ENCODE data around the gene PCDHB8. TPM values are rescaled to one million over a fixed set of nuclear protein-coding genes. Genes with fewer than 3 reads are reported as not detected.
"Not testable (repeated sequence)": the region's sequence is repeated elsewhere in the genome, so short reads cannot be mapped to it uniquely, and the experiment has no call there.

PCDHB8 gene
- total and polyA plus RNA-seq, 4 donors: 0.03 to 0.14 (median 0.08) TPM; not detected in 1

DNA sequence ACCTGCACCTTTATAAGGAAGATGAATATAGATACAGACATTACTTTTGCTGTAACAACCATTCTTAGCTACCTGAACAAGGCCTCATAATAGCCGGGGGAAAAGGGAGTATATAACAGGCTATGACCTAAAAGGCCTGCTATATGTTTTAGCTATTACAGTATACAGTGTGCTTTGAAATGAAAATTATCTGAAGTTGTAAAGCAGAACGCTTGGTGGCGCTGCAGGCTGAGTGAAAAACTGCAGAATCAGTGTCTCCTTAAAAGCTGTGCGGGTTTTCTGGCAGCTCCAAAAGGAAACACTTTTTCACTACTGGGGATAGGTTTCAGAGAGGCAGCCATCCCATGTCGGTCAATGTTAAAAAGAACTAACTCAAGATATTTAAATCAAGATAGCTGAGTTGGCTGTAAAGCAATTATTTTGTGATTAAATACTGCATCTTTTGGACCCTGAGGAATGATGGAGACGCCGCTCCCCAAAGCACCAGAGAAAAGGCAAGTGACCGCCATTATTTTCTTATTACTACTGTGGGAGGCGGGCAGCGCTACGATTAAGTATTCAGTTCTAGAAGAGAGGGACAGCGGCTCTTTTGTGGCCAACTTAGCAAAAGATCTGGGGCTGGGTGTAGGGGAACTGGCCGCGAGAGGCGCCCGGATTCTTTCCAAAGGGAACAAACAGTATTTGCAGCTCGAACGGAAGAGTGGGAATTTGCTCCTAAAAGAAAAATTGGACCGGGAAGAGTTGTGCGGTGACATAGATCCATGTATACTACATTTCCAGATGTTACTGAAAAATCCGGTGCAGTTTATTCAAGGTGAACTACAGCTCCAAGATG is 21.8 kb upstream of the PCDHB8 start:
- no peak for DNase-seq (ENCODE audit: low spot score)
- peaks cover 0 to 6% (median 3%) of the 10 kb centered on the region in 4 donors for H3K27me3 ChIP-seq (ENCODE audit: control insufficient read depth in 4 of 4, insufficient read depth in 4 of 4, low read length in 3 of 4)
- H3K9ac ChIP-seq (ENCODE audit: low read depth in 1 of 2, low read length in 2 of 2): no peak overlapping the region
- H3K27ac ChIP-seq (ENCODE audit: low read depth in 1 of 2, low read length in 2 of 2): no peak overlapping the region
- H3K4me1 ChIP-seq (ENCODE audit: control insufficient read depth in 4 of 4, insufficient read depth in 4 of 4, low read length in 3 of 4): no peaks in the 10 kb centered on the region
- TF ChIP-seq EGR1 (IDR thresholded peaks at IDR 0.05; ENCODE audit: low read depth in 2 of 2) (no peak), GABPA (IDR thresholded peaks at IDR 0.05 in 1 of 2, conservative IDR thresholded peaks at IDR 0.05 in 1 of 2) (no peak), JUND (IDR thresholded peaks at IDR 0.05) (no peak), RXRA (IDR thresholded peaks at IDR 0.05) (no peak), NR2F2 (IDR thresholded peaks at IDR 0.05) (no peak), HNF4G (IDR thresholded peaks at IDR 0.05) (no peak), SP1 (IDR thresholded peaks at IDR 0.05) (no peak), RAD21 (IDR thresholded peaks at IDR 0.05) (no peak), FOXA1 (IDR thresholded peaks at IDR 0.05) (no peak), HNF4A (conservative IDR thresholded peaks at IDR 0.05) (no peak), YY1 (IDR thresholded peaks at IDR 0.05) (no peak)
- TF ChIP-seq, protein P1, sequence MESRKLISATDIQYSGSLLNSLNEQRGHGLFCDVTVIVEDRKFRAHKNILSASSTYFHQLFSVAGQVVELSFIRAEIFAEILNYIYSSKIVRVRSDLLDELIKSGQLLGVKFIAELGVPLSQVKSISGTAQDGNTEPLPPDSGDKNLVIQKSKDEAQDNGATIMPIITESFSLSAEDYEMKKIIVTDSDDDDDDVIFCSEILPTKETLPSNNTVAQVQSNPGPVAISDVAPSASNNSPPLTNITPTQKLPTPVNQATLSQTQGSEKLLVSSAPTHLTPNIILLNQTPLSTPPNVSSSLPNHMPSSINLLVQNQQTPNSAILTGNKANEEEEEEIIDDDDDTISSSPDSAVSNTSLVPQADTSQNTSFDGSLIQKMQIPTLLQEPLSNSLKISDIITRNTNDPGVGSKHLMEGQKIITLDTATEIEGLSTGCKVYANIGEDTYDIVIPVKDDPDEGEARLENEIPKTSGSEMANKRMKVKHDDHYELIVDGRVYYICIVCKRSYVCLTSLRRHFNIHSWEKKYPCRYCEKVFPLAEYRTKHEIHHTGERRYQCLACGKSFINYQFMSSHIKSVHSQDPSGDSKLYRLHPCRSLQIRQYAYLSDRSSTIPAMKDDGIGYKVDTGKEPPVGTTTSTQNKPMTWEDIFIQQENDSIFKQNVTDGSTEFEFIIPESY (IDR thresholded peaks at IDR 0.05): no peak
- TF ChIP-seq, protein P2, sequence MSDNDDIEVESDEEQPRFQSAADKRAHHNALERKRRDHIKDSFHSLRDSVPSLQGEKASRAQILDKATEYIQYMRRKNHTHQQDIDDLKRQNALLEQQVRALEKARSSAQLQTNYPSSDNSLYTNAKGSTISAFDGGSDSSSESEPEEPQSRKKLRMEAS (IDR thresholded peaks at IDR 0.05): no peak
- TF ChIP-seq, protein P3, sequence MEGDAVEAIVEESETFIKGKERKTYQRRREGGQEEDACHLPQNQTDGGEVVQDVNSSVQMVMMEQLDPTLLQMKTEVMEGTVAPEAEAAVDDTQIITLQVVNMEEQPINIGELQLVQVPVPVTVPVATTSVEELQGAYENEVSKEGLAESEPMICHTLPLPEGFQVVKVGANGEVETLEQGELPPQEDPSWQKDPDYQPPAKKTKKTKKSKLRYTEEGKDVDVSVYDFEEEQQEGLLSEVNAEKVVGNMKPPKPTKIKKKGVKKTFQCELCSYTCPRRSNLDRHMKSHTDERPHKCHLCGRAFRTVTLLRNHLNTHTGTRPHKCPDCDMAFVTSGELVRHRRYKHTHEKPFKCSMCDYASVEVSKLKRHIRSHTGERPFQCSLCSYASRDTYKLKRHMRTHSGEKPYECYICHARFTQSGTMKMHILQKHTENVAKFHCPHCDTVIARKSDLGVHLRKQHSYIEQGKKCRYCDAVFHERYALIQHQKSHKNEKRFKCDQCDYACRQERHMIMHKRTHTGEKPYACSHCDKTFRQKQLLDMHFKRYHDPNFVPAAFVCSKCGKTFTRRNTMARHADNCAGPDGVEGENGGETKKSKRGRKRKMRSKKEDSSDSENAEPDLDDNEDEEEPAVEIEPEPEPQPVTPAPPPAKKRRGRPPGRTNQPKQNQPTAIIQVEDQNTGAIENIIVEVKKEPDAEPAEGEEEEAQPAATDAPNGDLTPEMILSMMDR (IDR thresholded peaks at IDR 0.05; ENCODE audit: low read depth, low read length, missing input control): no peak
- WGBS: 25% methylated on average over 21 of the region's 21 CpGs
- H3K9me3 ChIP-seq (ENCODE audit: control insufficient read depth in 4 of 4, low read length in 3 of 4): peaks cover 8 to 47% (median 26%) of the 10 kb centered on the region in 4 donors
- H3K36me3 ChIP-seq (ENCODE audit: control insufficient read depth in 4 of 4, insufficient read depth in 3 of 4, low read depth in 1 of 4, low read length in 3 of 4): no peaks in the 10 kb centered on the region
- no peak overlapping the region for H3K4me3 ChIP-seq (ENCODE audit: low read depth in 1 of 3, low read length in 3 of 3)

DNA sequence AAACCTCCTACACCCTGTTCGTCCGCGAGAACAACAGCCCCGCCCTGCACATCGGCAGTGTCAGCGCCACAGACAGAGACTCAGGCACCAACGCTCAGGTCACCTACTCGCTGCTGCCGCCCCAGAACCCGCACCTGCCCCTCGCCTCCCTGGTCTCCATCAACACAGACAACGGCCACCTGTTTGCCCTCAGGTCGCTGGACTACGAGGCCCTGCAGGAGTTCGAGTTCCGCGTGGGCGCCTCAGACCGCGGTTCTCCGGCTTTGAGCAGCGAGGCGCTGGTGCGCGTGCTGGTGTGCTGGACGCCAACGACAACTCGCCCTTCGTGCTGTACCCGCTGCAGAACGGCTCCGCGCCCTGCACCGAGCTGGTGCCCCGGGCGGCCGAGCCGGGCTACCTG is 20.2 kb upstream of the PCDHB8 start:
- H3K9me3 ChIP-seq (ENCODE audit: control insufficient read depth in 4 of 4, low read length in 3 of 4): peaks cover 3 to 42% (median 19%) of the 10 kb centered on the region in 4 donors
- H3K4me3 ChIP-seq (ENCODE audit: low read depth in 1 of 3, low read length in 3 of 3); DNase-seq (ENCODE audit: low spot score); H3K27ac ChIP-seq (ENCODE audit: low read depth in 1 of 2, low read length in 2 of 2); H3K4me1 ChIP-seq (ENCODE audit: control insufficient read depth in 4 of 4, insufficient read depth in 4 of 4, low read length in 3 of 4); H3K9ac ChIP-seq (ENCODE audit: low read depth in 1 of 2, low read length in 2 of 2); H3K36me3 ChIP-seq (ENCODE audit: control insufficient read depth in 4 of 4, insufficient read depth in 3 of 4, low read depth in 1 of 4, low read length in 3 of 4); H3K27me3 ChIP-seq (ENCODE audit: control insufficient read depth in 4 of 4, insufficient read depth in 4 of 4, low read length in 3 of 4): not testable (repeated sequence)
- WGBS: 35% methylated on average over 38 of the region's 38 CpGs

DNA sequence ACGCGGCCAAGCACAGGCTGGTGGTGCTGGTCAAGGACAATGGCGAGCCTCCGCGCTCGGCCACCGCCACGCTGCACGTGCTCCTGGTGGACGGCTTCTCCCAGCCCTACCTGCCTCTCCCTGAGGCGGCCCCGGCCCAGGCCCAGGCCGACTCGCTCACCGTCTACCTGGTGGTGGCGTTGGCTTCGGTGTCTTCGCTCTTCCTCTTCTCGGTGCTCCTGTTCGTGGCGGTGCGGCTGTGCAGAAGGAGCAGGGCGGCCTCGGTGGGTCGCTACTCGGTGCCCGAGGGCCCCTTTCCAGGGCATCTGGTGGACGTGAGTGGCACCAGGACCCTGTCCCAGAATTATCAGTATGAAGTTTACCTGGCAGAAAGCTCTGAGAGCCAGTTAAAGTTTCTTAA is 19.7 kb upstream of the PCDHB8 start:
- not testable (repeated sequence) for DNase-seq (ENCODE audit: low spot score); H3K36me3 ChIP-seq (ENCODE audit: control insufficient read depth in 4 of 4, insufficient read depth in 3 of 4, low read depth in 1 of 4, low read length in 3 of 4); H3K9ac ChIP-seq (ENCODE audit: low read depth in 1 of 2, low read length in 2 of 2); H3K27ac ChIP-seq (ENCODE audit: low read depth in 1 of 2, low read length in 2 of 2); H3K4me1 ChIP-seq (ENCODE audit: control insufficient read depth in 4 of 4, insufficient read depth in 4 of 4, low read length in 3 of 4); H3K27me3 ChIP-seq (ENCODE audit: control insufficient read depth in 4 of 4, insufficient read depth in 4 of 4, low read length in 3 of 4); H3K4me3 ChIP-seq (ENCODE audit: low read depth in 1 of 3, low read length in 3 of 3)
- WGBS: 36% methylated on average over 20 of the region's 28 CpGs
- peaks cover 3 to 42% (median 19%) of the 10 kb centered on the region in 4 donors for H3K9me3 ChIP-seq (ENCODE audit: control insufficient read depth in 4 of 4, low read length in 3 of 4)

Data from liver (tissue), 9 donors.